Measurements from ENCODE around the gene PIP5K1B.

PIP5K1B gene

DNA sequence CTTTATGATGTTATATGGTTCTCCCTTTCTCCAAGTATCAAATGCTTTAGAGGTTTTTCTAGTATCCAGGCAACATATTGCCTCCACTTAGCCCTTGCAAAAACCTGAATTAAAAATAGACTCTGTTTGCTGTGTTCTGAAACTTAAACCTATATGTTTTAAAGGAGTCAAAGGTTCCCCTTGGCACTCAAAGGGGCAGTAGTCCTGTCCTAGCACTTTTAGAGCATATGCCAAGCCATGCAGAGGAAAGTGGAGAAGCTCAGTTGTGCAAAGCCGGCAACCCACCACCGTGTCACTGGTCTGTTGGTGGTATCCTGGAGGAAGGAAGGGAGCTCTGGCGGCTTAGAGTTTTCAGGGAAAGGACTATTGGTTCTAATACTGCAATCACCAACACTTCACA, 154.3 kb downstream of the PIP5K1B start:
- no peak for DNase-seq (ENCODE audit: low read depth)

GRCh38 chr9:68860419-68860818, 155.4 kb downstream of the PIP5K1B start:
- DNase-seq (ENCODE audit: low read depth) = no peak

- no peak for DNase-seq (ENCODE audit: low read depth)
Measured at GRCh38 chr9:68861436-68861835, 156.4 kb downstream of the PIP5K1B start.

DNA sequence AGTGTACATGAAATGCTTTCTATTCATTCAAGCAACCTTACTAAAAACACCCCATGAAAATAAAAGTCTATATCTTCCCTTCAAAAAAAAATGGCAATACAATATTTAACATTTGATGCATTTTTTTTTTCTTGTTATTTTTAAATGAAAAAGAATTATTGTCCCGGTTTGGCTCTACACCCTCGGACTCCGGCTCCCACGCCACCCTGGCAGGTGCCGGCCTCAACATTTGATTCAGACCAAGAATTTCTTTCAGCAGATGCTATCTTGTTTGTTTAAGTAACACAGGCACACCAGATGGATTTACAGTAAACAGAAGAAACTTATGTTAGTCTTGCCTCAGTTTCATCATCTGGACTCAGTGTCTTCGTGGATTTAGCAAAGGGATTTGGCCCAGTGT, 162.0 kb downstream of the PIP5K1B start:
- DNase-seq (ENCODE audit: low read depth) = no peak

DNA sequence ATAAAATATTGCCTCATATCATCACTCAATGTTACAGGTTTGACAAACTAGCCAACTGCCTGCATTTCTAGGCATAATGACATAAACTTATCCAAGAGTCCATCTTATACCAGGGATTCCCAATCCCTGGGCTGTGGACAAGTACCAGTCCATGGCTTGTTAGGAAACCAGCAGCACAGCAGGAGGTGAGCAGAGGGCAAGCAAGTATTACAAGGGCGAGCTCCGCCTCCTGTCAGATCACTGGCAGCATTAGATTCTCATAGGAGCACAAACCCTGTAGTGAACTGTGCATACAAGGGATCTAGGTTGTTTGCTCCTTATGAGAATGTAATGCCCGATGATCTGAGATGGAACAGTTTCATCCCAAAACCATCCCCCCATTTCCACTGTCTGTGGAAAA, 164.0 kb downstream of the PIP5K1B start:
- no peak for DNase-seq (ENCODE audit: low read depth)

- DNase-seq (ENCODE audit: low read depth) = no peak
Measured at GRCh38 chr9:68870086-68870485, 165.0 kb downstream of the PIP5K1B start.

GRCh38 chr9:68871236-68871635, 166.2 kb downstream of the PIP5K1B start:
- no peak for DNase-seq (ENCODE audit: low read depth)

GRCh38 chr9:68872026-68872501, 167.0 kb downstream of the PIP5K1B start:
- no peak for DNase-seq (ENCODE audit: low read depth)

- no peak for DNase-seq (ENCODE audit: low read depth)
Measured at GRCh38 chr9:68873179-68873578, 168.1 kb downstream of the PIP5K1B start.

GRCh38 chr9:68876273-68876672, 171.2 kb downstream of the PIP5K1B start:
- no peak for DNase-seq (ENCODE audit: low read depth)

DNA sequence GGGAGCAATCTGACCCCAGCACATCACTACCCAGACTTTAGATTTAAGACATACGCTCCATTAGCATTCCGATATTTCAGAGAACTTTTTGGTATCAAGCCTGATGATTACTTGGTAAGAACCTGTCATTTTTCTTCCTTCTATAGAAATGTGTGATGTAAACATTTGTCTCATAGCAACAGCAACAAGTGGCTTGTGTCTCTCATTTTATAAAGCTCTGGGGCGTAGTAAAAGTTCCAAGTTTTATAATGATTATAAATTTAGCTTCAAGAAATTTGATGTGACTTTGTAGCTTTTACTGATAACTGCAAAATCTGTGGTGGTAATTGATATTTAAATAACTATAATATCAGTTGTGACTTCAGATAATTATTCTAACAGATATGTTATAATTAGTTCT, 171.6 kb downstream of the PIP5K1B start:
- DNase-seq (ENCODE audit: low read depth) = no peak

DNA sequence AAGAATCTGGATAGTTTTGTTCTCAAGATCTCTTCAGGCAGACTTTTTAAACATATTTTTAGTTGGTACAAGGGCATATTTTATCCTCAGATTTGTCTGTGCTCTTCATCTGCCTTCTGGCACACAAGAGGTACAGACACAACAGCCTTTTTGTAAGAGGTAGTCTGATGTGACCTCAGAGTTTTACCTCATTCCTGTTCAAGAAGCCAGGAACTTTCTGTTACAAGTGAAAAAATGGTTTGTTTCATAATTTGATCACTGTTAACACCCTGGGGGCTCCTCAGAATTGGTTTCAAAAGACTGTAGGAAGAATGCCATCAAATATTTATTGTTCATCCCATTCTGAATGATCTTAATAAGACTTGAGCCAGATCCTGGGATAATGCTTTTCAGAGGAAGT, 172.2 kb downstream of the PIP5K1B start:
- DNase-seq (ENCODE audit: low read depth) = no peak

DNA sequence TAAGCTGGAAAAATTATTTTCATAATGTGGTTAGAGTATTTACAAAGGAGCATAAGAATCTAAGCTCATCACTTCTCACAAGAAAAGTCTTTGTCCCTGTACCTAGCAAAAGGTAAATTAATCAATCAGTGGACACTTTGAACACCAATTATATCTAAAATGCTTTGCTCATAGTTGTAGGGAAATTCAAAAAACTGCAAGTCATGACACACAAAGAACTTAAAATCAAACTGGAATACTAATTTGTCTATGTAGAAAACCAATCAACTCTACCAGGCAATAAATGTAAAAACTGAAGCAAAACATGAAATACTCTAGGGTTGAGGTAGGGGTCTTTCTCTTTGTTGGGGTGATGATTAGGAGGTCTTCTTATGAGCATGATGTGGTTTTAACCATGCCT, 173.4 kb downstream of the PIP5K1B start:
- no peak for DNase-seq (ENCODE audit: low read depth)

GRCh38 chr9:68883224-68883623, 178.2 kb downstream of the PIP5K1B start:
- no peak for DNase-seq (ENCODE audit: low read depth)

GRCh38 chr9:68887232-68887631, 182.2 kb downstream of the PIP5K1B start:
- no peak for DNase-seq (ENCODE audit: low read depth)

DNA sequence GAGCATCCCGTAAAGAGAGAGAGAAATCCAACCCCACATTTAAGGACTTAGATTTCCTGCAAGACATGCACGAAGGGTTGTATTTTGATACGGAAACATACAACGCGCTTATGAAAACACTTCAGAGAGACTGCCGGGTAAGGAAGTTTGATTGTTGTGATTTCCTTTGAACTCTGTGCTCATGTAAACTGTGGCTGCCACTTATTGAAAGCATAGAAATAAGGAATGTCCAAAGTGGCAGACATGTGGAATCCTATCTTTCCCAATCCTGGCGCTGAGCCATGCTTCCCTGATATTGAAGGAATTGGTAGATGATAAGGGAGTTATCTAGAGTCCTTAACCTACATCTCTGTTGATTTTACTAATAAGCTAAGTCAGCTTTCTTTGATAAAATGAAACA, 189.5 kb downstream of the PIP5K1B start:
- DNase-seq (ENCODE audit: low read depth) = no peak

DNA sequence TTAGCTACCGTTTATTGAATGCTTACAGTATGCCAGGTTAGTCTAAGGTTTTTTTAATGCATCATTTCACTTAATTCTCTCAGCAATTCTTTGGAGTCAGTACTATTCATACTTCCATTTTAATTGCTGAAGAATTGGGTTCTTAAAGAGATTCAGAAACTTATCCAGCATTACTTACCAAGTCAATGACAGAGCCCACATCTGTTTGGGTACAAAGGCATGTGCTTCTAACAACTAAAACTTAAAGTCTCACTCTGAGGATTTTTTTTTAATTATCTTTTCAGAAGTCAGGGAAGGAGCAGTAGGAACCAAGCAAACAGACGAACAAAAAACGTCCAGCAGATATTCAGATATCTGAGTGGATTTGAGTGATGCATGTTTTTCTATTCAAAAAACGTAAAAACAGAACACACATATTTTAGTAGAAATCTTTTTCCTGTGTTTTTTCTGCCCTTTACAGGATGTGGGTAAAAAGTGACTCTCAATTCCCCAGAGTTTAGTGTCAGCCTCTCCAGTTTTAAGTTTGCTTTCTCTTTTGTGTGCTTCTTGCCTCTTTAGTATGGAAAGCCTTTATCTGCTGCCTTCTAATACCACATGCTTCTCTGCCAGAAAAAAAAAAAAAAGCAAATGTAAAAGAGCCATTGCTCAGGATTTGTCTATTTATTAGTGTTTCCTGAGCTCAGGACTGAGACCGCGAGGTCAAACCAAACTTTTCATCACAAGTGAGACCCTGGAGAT, 190.9 kb downstream of the PIP5K1B start:
- DNase-seq (ENCODE audit: low read depth) = peak; percentile 21

DNA sequence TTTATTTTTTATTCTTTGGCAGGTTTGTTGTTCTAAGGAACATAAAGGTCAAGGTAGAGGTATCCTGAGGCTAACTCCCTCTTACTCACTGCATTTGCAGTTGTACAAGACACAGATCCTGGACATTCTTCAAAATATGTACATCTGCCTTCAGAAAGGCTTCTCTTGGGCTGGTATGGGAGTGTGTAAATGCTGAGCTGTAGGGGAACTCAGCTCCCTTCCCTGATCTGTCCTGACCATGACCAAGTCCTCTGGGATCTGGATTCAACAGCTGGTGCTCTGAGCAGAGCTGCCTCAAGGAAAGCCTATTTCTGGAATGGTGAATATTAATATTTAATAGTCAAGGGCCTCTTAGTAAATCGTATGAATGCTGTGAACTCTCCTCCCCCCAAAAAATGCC, 191.4 kb downstream of the PIP5K1B start:
- no peak for DNase-seq (ENCODE audit: low read depth)

DNA sequence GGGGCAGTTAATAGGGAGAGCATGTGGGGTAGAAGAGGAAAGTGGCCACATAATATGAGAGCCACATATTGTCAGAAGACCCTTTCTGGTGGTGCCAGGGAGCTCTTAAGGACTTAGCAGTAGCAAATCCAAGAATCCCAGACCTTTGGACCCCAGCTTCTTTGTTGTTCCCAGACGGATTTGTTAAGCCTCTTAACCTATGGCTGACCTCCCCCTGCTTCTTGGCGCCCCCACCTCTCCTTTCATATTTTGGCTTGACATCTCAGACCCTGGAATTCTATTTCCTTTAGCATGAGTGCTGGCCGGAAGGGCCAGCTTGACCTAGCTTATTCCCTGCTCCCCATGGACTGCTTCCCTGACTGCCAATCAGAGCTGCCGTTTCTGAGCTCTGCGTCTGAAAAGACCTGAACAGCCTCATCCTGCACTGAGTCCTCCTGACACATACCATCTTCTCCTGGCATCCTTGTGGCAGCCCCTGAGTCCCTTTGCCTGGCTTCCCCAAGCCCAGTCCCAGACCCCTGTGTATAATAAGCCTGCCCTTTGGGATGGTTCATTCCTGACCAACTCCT, 192.6 kb downstream of the PIP5K1B start:
- DNase-seq (ENCODE audit: low read depth) = no peak

DNA sequence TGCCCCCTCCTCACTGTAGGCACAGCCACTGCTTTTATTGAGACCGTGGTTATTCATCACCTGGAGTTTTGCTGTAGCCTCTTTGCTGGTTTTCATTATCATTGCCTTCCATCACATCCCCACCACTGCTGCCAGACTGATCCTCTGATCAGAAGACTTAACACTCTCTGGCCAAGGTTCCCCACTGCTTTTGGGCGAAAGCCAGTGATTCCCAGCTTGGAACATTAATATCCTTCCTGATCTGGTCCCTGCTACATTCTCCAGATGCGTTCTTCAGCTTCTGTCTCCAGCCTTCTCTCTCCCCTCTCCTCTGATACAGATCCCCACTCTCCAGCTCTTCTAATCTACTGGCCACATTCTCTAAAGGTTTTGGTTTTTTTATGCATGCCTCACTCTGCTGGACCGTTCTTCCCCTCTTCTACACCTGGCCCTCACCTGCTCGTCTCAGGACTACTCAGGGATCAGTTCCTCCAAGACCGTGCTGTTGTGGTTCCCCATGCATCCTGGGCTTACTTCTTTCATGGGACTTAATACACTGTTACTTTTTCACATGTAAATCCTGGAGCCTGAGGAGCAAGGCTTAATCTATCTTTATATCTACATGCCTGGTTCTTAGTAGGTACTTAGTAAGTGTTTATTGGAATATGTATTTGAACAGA, 193.9 kb downstream of the PIP5K1B start:
- DNase-seq (ENCODE audit: low read depth) = no peak

- no peak for DNase-seq (ENCODE audit: low read depth)
Measured at GRCh38 chr9:68904454-68904853, 199.4 kb downstream of the PIP5K1B start.

- no peak for DNase-seq (ENCODE audit: low read depth)
Measured at GRCh38 chr9:68905129-68905528, 200.1 kb downstream of the PIP5K1B start.

GRCh38 chr9:68907910-68908309, 202.9 kb downstream of the PIP5K1B start:
- no peak for DNase-seq (ENCODE audit: low read depth)
